ENCODE measurements around the gene CGNL1. TPM values are rescaled to one million over a fixed set of nuclear protein-coding genes. Genes with fewer than 3 reads are reported as not detected.

CGNL1 gene
- polyA plus RNA-seq, 1 donor, result 7.8 TPM

- H3K36me3 ChIP-seq (ENCODE audit: control insufficient read depth, insufficient read depth, low read length), result no peaks in the 10 kb centered on the region
- no peak overlapping the region for H3K27ac ChIP-seq (ENCODE audit: low read length)
- H3K4me1 ChIP-seq (ENCODE audit: control insufficient read depth, insufficient read depth, low read length), result peaks cover 12% of the 10 kb centered on the region
- WGBS (ENCODE audit: insufficient coverage, low lambda C conversion rate), result no CpG with 5 or more reads among the region's 3 CpGs
- H3K27me3 ChIP-seq (ENCODE audit: control insufficient read depth, insufficient read depth, low read length), result no peaks in the 10 kb centered on the region
- H3K9me3 ChIP-seq (ENCODE audit: control insufficient read depth, low read depth, low read length), result no peaks in the 10 kb centered on the region
- no peak for DNase-seq
- H3K4me3 ChIP-seq (ENCODE audit: low read length), result no peak overlapping the region
Measured at GRCh38 chr15:57421110-57421509, 44.8 kb downstream of the CGNL1 start.

GRCh38 chr15:57421551-57421950, 45.2 kb downstream of the CGNL1 start:
- no peaks in the 10 kb centered on the region for H3K36me3 ChIP-seq (ENCODE audit: control insufficient read depth, insufficient read depth, low read length)
- DNase-seq, result no peak
- H3K9me3 ChIP-seq (ENCODE audit: control insufficient read depth, low read depth, low read length), result no peaks in the 10 kb centered on the region
- no peak overlapping the region for H3K27ac ChIP-seq (ENCODE audit: low read length)
- H3K4me1 ChIP-seq (ENCODE audit: control insufficient read depth, insufficient read depth, low read length), result peaks cover 12% of the 10 kb centered on the region
- WGBS (ENCODE audit: insufficient coverage, low lambda C conversion rate), result no CpG with 5 or more reads among the region's 6 CpGs
- H3K27me3 ChIP-seq (ENCODE audit: control insufficient read depth, insufficient read depth, low read length), result no peaks in the 10 kb centered on the region
- no peak overlapping the region for H3K4me3 ChIP-seq (ENCODE audit: low read length)

- peaks cover 13% of the 10 kb centered on the region for H3K4me1 ChIP-seq (ENCODE audit: control insufficient read depth, insufficient read depth, low read length)
- peak in 1 of 2 donors; percentile 49 for DNase-seq
Measured at GRCh38 chr15:57422113-57422754, 45.9 kb downstream of the CGNL1 start.

GRCh38 chr15:57423599-57424140, 47.4 kb downstream of the CGNL1 start:
- Histone ChIP-seq H3K36me3 (ENCODE audit: control insufficient read depth, insufficient read depth, low read length) (no peaks in the 10 kb centered on the region), H3K9me3 (ENCODE audit: control insufficient read depth, low read depth, low read length) (no peaks in the 10 kb centered on the region), H3K4me3 (ENCODE audit: low read length) (no peak overlapping the region), H3K27ac (ENCODE audit: low read length) (no peak overlapping the region), H3K27me3 (ENCODE audit: control insufficient read depth, insufficient read depth, low read length) (no peaks in the 10 kb centered on the region), H3K4me1 (ENCODE audit: control insufficient read depth, insufficient read depth, low read length) (peaks cover 15% of the 10 kb centered on the region)
- no peak for DNase-seq
- WGBS (ENCODE audit: insufficient coverage, low lambda C conversion rate), result 96% methylated on average over 5 of the region's 15 CpGs

More at GRCh38 chr15:57422113-57422754, 45.9 kb downstream of the CGNL1 start:
- Histone ChIP-seq H3K27ac (ENCODE audit: low read length) (peak overlapping the region; percentile 7), H3K4me3 (ENCODE audit: low read length) (no peak overlapping the region), H3K9me3 (ENCODE audit: control insufficient read depth, low read depth, low read length) (no peaks in the 10 kb centered on the region), H3K27me3 (ENCODE audit: control insufficient read depth, insufficient read depth, low read length) (no peaks in the 10 kb centered on the region), H3K36me3 (ENCODE audit: control insufficient read depth, insufficient read depth, low read length) (no peaks in the 10 kb centered on the region)
- no CpG with 5 or more reads among the region's 2 CpGs for WGBS (ENCODE audit: insufficient coverage, low lambda C conversion rate)

GRCh38 chr15:57424628-57425405, 48.5 kb downstream of the CGNL1 start:
- Histone ChIP-seq H3K27ac (ENCODE audit: low read length) (no peak overlapping the region), H3K27me3 (ENCODE audit: control insufficient read depth, insufficient read depth, low read length) (no peaks in the 10 kb centered on the region), H3K9me3 (ENCODE audit: control insufficient read depth, low read depth, low read length) (no peaks in the 10 kb centered on the region), H3K4me3 (ENCODE audit: low read length) (no peak overlapping the region), H3K36me3 (ENCODE audit: control insufficient read depth, insufficient read depth, low read length) (no peaks in the 10 kb centered on the region), H3K4me1 (ENCODE audit: control insufficient read depth, insufficient read depth, low read length) (peaks cover 15% of the 10 kb centered on the region)
- no peak for DNase-seq
- WGBS (ENCODE audit: insufficient coverage, low lambda C conversion rate), result 100% methylated on average over 3 of the region's 6 CpGs

- peaks cover 15% of the 10 kb centered on the region for H3K4me1 ChIP-seq (ENCODE audit: control insufficient read depth, insufficient read depth, low read length)
- H3K27ac ChIP-seq (ENCODE audit: low read length), result no peak overlapping the region
- H3K36me3 ChIP-seq (ENCODE audit: control insufficient read depth, insufficient read depth, low read length), result no peaks in the 10 kb centered on the region
- H3K9me3 ChIP-seq (ENCODE audit: control insufficient read depth, low read depth, low read length), result no peaks in the 10 kb centered on the region
- no CpG with 5 or more reads among the region's 3 CpGs for WGBS (ENCODE audit: insufficient coverage, low lambda C conversion rate)
- DNase-seq, result no peak
- no peaks in the 10 kb centered on the region for H3K27me3 ChIP-seq (ENCODE audit: control insufficient read depth, insufficient read depth, low read length)
- H3K4me3 ChIP-seq (ENCODE audit: low read length), result no peak overlapping the region
Measured at GRCh38 chr15:57425842-57426241, 49.5 kb downstream of the CGNL1 start.

GRCh38 chr15:57427367-57427821, 51.1 kb downstream of the CGNL1 start:
- Histone ChIP-seq H3K36me3 (ENCODE audit: control insufficient read depth, insufficient read depth, low read length) (no peaks in the 10 kb centered on the region), H3K4me3 (ENCODE audit: low read length) (no peak overlapping the region), H3K4me1 (ENCODE audit: control insufficient read depth, insufficient read depth, low read length) (peaks cover 10% of the 10 kb centered on the region), H3K27me3 (ENCODE audit: control insufficient read depth, insufficient read depth, low read length) (no peaks in the 10 kb centered on the region), H3K27ac (ENCODE audit: low read length) (no peak overlapping the region), H3K9me3 (ENCODE audit: control insufficient read depth, low read depth, low read length) (no peaks in the 10 kb centered on the region)
- no CpG with 5 or more reads among the region's 9 CpGs for WGBS (ENCODE audit: insufficient coverage, low lambda C conversion rate)
- DNase-seq, result peak in 1 of 2 donors; percentile 27

- WGBS (ENCODE audit: insufficient coverage, low lambda C conversion rate), result 50% methylated on average over 2 of the region's 12 CpGs
- Histone ChIP-seq H3K4me3 (ENCODE audit: low read length) (no peak overlapping the region), H3K36me3 (ENCODE audit: control insufficient read depth, insufficient read depth, low read length) (no peaks in the 10 kb centered on the region), H3K27me3 (ENCODE audit: control insufficient read depth, insufficient read depth, low read length) (no peaks in the 10 kb centered on the region), H3K4me1 (ENCODE audit: control insufficient read depth, insufficient read depth, low read length) (peaks cover 2% of the 10 kb centered on the region), H3K27ac (ENCODE audit: low read length) (peak overlapping the region; percentile 1), H3K9me3 (ENCODE audit: control insufficient read depth, low read depth, low read length) (no peaks in the 10 kb centered on the region)
- DNase-seq, result peak; percentile 56 to 82
Measured at GRCh38 chr15:57432141-57432741, 55.9 kb downstream of the CGNL1 start.

GRCh38 chr15:57436166-57436565, 59.9 kb downstream of the CGNL1 start:
- H3K9me3 ChIP-seq (ENCODE audit: control insufficient read depth, low read depth, low read length), result no peaks in the 10 kb centered on the region
- no peak overlapping the region for H3K4me3 ChIP-seq (ENCODE audit: low read length)
- H3K27ac ChIP-seq (ENCODE audit: low read length), result no peak overlapping the region
- no CpG with 5 or more reads among the region's 1 CpG for WGBS (ENCODE audit: insufficient coverage, low lambda C conversion rate)
- H3K36me3 ChIP-seq (ENCODE audit: control insufficient read depth, insufficient read depth, low read length), result no peaks in the 10 kb centered on the region
- DNase-seq, result no peak
- H3K4me1 ChIP-seq (ENCODE audit: control insufficient read depth, insufficient read depth, low read length), result peaks cover 5% of the 10 kb centered on the region
- no peaks in the 10 kb centered on the region for H3K27me3 ChIP-seq (ENCODE audit: control insufficient read depth, insufficient read depth, low read length)

- no peak for DNase-seq
- no peaks in the 10 kb centered on the region for H3K36me3 ChIP-seq (ENCODE audit: control insufficient read depth, insufficient read depth, low read length)
- H3K4me1 ChIP-seq (ENCODE audit: control insufficient read depth, insufficient read depth, low read length), result peaks cover 5% of the 10 kb centered on the region
- no peaks in the 10 kb centered on the region for H3K9me3 ChIP-seq (ENCODE audit: control insufficient read depth, low read depth, low read length)
- no peaks in the 10 kb centered on the region for H3K27me3 ChIP-seq (ENCODE audit: control insufficient read depth, insufficient read depth, low read length)
- no peak overlapping the region for H3K4me3 ChIP-seq (ENCODE audit: low read length)
- no peak overlapping the region for H3K27ac ChIP-seq (ENCODE audit: low read length)
- no CpG with 5 or more reads among the region's 2 CpGs for whole genome bisulfite sequencing (ENCODE audit: insufficient coverage, low lambda C conversion rate)
Measured at GRCh38 chr15:57436961-57437360, 60.7 kb downstream of the CGNL1 start.
